Measurements from ENCODE around the gene TMCO4.

DNA sequence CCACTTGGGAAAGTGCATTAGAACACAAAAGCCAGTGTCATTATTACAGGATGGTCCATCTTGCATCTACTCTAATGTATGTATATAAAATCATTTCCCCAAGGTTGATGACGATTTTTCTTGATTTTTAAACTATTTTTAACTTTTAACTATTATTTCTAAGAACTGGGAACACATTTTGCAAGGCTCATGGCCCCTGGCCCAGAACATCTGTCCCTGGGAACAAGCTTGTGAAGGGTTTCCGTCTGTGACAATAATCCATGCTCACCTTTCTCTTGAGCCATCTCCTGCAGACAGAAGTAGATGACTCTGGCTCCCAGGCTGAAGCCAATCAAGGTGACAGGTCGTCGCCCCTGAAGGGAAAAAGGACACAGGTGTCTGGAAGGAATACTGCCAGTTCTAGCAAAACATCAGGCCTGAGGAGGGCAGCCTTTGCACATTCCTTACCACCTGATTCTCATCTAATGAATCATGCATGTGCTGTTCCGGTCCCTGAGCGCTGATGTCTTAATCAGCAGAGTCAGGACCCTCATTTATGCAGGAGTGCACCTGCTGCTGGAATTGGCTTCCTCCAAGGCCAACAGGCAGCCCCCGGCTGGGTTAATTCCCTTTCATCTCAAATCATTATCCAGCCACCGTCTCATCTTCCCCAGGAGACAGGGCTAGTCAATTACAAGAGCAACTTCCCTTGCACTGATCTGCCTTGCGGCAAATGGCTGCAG is 62.5 kb downstream of the TMCO4 start:
- TF ChIP-seq ZNF8 (CRISPR knock-in tag; IDR thresholded peaks at IDR 0.05) (no peak), TOX (CRISPR knock-in tag; IDR thresholded peaks at IDR 0.05; ENCODE audit: borderline replicate concordance) (no peak)
